Endothelial cell of umbilical vein (primary cell): ENCODE results near the gene CFAP65. TPM values are rescaled to one million over a fixed set of nuclear protein-coding genes. Genes with fewer than 3 reads are reported as not detected.

Experiments
- BruUV-seq: library from RNA; stranded (reverse); fragments of 400-500 nt; replicated peaks from 2 replicates; lab custom pipeline; 2021; lab: Mats Ljungman, UMichigan
- CTCF ChIA-PET: fragments of 300-600, 350-600 bp; sonication (Branson Sonifier 250); formaldehyde crosslinking; loops from one replicate; lab custom pipeline; 2021; ENCODE audit warnings: antibody characterized with exemption, inconsistent platforms; lab: Charles Lee
- POLR2A ChIA-PET: fragments of 300-600, 350-600 bp; sonication (Branson Sonifier 250); formaldehyde crosslinking; loops from one replicate; lab custom pipeline; 2021; ENCODE audit warnings: antibody characterized with exemption, inconsistent platforms; lab: Charles Lee
- DNase-seq: peaks from one replicate; pipeline ENCODE4 v3.0.0-alpha.2; 2011; ENCODE audit warnings: low read depth, low spot score
- FAIRE-seq: peaks from 2 replicates; lab custom pipeline; 2011; peaks lifted over from hg19 to GRCh38; lab: Jason Lieb, UNC
- H2AFZ ChIP-seq: 2 replicates; pipeline ENCODE4 v1.6.0; 2012; ENCODE audit warnings: low read depth, low read length, control low read depth, inconsistent platforms
- H3K27ac ChIP-seq: 2 replicates; pipeline ENCODE4 v1.5.1; 2011; ENCODE audit warnings: low read depth, mild to moderate bottlenecking, control low read depth, low read length, moderate library complexity; ENCODE audit not compliant: insufficient read depth
- H3K27me3 ChIP-seq, 2 experiments: 2 replicates each; pipeline versions ENCODE4 v1.6.0 to v1.6.1; 2011; ENCODE audit warnings: low read length in 2 of 2, mixed read lengths in 1 of 2; ENCODE audit not compliant: control insufficient read depth in 2 of 2, insufficient read depth in 2 of 2
- H3K36me3 ChIP-seq, 2 experiments: 2 replicates in 1 of 2; 3 replicates in 1 of 2; pipeline ENCODE4 v1.5.1; 2011; ENCODE audit warnings: low read length in 2 of 2, mild to moderate bottlenecking in 1 of 2, moderate library complexity in 1 of 2; ENCODE audit not compliant: control insufficient read depth in 2 of 2, insufficient read depth in 2 of 2; ENCODE audit errors: extremely low read depth in 1 of 2
- H3K4me1 ChIP-seq: 3 replicates; pipeline ENCODE4 v1.5.1; 2011; ENCODE audit warnings: mild to moderate bottlenecking, low read length; ENCODE audit not compliant: control insufficient read depth, insufficient read depth; ENCODE audit errors: extremely low read depth
- H3K4me2 ChIP-seq: 2 replicates; pipeline ENCODE4 v1.6.1; 2011; ENCODE audit warnings: low read length, control low read depth, mixed read lengths; ENCODE audit not compliant: insufficient read depth
- H3K4me3 ChIP-seq, 3 experiments: fragments of 200-600 bp in 1 of 3; sonication (generic), shearing (Covaris generic) in 1 of 3; replicated peaks in 1 of 3; 2 replicates each; pipeline ENCODE4 v1.5.1; 2011 to 2016; ENCODE audit warnings: control low read depth in 3 of 3, low read length in 3 of 3, mild to moderate bottlenecking in 2 of 3, inconsistent platforms in 1 of 3, low read depth in 1 of 3, moderate library complexity in 1 of 3; ENCODE audit not compliant: insufficient read depth in 1 of 3
- H3K79me2 ChIP-seq: 2 replicates; pipeline ENCODE4 v1.6.0; 2012; ENCODE audit warnings: low read length, inconsistent platforms; ENCODE audit not compliant: control insufficient read depth, insufficient read depth
- H3K9ac ChIP-seq: replicated peaks from 2 replicates; pipeline ENCODE3; 2011; ENCODE audit warnings: low read length, control low read depth; ENCODE audit not compliant: insufficient read depth; ENCODE audit errors: extremely low read depth
- H3K9me1 ChIP-seq: replicated peaks from 3 replicates; pipeline ENCODE4 v1.6.0; 2011; ENCODE audit warnings: mild to moderate bottlenecking, low read length; ENCODE audit not compliant: control insufficient read depth, insufficient read depth; ENCODE audit errors: extremely low read depth
- H3K9me3 ChIP-seq: replicated peaks from 2 replicates; pipeline ENCODE4 v1.5.1; 2012; ENCODE audit warnings: low read length, inconsistent platforms; ENCODE audit not compliant: control insufficient read depth, insufficient read depth
- H4K20me1 ChIP-seq: replicated peaks from 2 replicates; pipeline ENCODE3; 2011; ENCODE audit warnings: mild to moderate bottlenecking, low read length; ENCODE audit not compliant: control insufficient read depth, insufficient read depth; ENCODE audit errors: extremely low read depth
- CTCF ChIP-seq, 2 donors: IDR thresholded peaks; 1 replicate in 1 of 2; 2 replicates in 1 of 2; pipeline ENCODE4 v1.5.1; 2011; ENCODE audit warnings: low read length in 2 of 2, mild to moderate bottlenecking in 2 of 2, moderate library complexity in 2 of 2, control low read depth in 1 of 2, inconsistent platforms in 1 of 2, low read depth in 1 of 2; ENCODE audit not compliant: insufficient read depth in 1 of 2; ENCODE audit errors: extremely low read depth in 1 of 2
- EZH2 ChIP-seq: IDR thresholded peaks from 2 replicates; pipeline ENCODE4 v1.6.1; 2012; ENCODE audit warnings: borderline replicate concordance, low read depth, mild to moderate bottlenecking, moderate library complexity, low read length, inconsistent platforms; ENCODE audit not compliant: severe bottlenecking
- FOS ChIP-seq: IDR thresholded peaks from 2 replicates; pipeline ENCODE4 v1.6.1; 2011; ENCODE audit warnings: mild to moderate bottlenecking, low read length, moderate library complexity, borderline replicate concordance; ENCODE audit not compliant: insufficient read depth
- GATA2 ChIP-seq: IDR thresholded peaks from 2 replicates; pipeline ENCODE4 v1.7.0; 2011; ENCODE audit warnings: low read depth, mild to moderate bottlenecking, moderate library complexity, mixed read lengths, low read length; ENCODE audit not compliant: insufficient read length, insufficient read depth
- JUN ChIP-seq: IDR thresholded peaks from 2 replicates; pipeline ENCODE4 v1.6.1; 2011; ENCODE audit warnings: borderline replicate concordance, low read depth; ENCODE audit not compliant: insufficient read length, insufficient read depth
- MAX ChIP-seq: IDR thresholded peaks from 2 replicates; pipeline ENCODE4 v1.6.1; 2011; ENCODE audit not compliant: insufficient read depth, insufficient read length
- MYC ChIP-seq: IDR thresholded peaks from one replicate; pipeline ENCODE4 v1.6.1; 2011; ENCODE audit warnings: mild to moderate bottlenecking, low read depth, low read length
- POLR2A ChIP-seq: IDR thresholded peaks from 2 replicates; pipeline ENCODE4 v1.6.1; 2012; ENCODE audit warnings: low read depth, mild to moderate bottlenecking, control low read depth, low read length
- POLR2AphosphoS5 ChIP-seq: IDR thresholded peaks from 2 replicates; pipeline ENCODE4 v1.6.1; 2012; ENCODE audit warnings: low read depth, mild to moderate bottlenecking, control low read depth, low read length, moderate library complexity; ENCODE audit not compliant: insufficient read depth
- dilution Hi-C: fragments of 300-500 bp; cut with MboI; formaldehyde crosslinking; loops from one replicate; pipeline ENCODE4 v1.15.0; 2019; ENCODE audit warnings: low sequenced_read_pairs; ENCODE audit not compliant: extremely low pct_ligation_motif_present
- intact Hi-C: fragments of 100-400 bp; cut with micrococcal nuclease; formaldehyde crosslinking; loops from one replicate; pipeline ENCODE4 v1.10.0; 2022
- polyA plus RNA-seq, 4 experiments: library from polyadenylated mRNA; depleted of rRNA in 3 of 4; stranded (reverse) in 3 of 4; unstranded in 1 of 4; fragments of >200 nt; gene quantifications; 2 replicates each; pipeline versions ENCODE4 v1.2.1 to v1.2.3, GENCODE V29; 2011 to 2012; ENCODE audit warnings: missing spikeins in 1 of 4
- total RNA-seq: library from RNA; stranded (reverse); gene quantifications from 2 replicates; pipeline ENCODE4 v1.2.3, GENCODE V29; 2021

CFAP65 gene
- total and polyA plus RNA-seq, 2 donors (not counting 3 experiments of a cell fraction or from before 2014, with no cell fraction given): 0.03 TPM; not detected in 1

- Histone ChIP-seq H4K20me1 (no peaks in the 10 kb centered on the region), H3K4me1 (no peaks in the 10 kb centered on the region), H3K27ac (no peak overlapping the region), H3K9me3 (no peaks in the 10 kb centered on the region), H3K4me3 (no peak overlapping the region), H3K9me1 (no peaks in the 10 kb centered on the region), H3K27me3 (no peaks in the 10 kb centered on the region), H3K9ac (no peak overlapping the region), H3K4me2 (no peak overlapping the region), H3K36me3 (no peaks in the 10 kb centered on the region), H2AFZ (no peak overlapping the region), H3K79me2 (no peaks in the 10 kb centered on the region)
- CTCF ChIA-PET: interaction anchor here (3.2 kb wide), 2 partner anchors 15 to 16 kb away, joined by 15 to 23 read pairs; no protein-coding TSS in a partner anchor
- dilution Hi-C loops: no loop called here
- intact Hi-C loops: no loop called here
- POLR2A ChIA-PET: interaction anchor here (0.6 kb wide), 1 partner anchor 30 kb away, joined by 3 read pairs; no protein-coding TSS in a partner anchor
- no peak for DNase-seq
- no TSS peak for BruUV-seq
- FAIRE-seq: no peak
- TF ChIP-seq GATA2: no peak
- no peak for TF ChIP-seq POLR2A
- no peak for TF ChIP-seq MAX
- TF ChIP-seq POLR2AphosphoS5: no peak
- no peak for TF ChIP-seq MYC
- TF ChIP-seq EZH2: no peak
- no peak for TF ChIP-seq FOS
- TF ChIP-seq CTCF (IDR thresholded peaks at IDR 0.05; ENCODE audit: extremely low read depth in 1 of 2, insufficient read depth in 1 of 2, low read depth in 1 of 2, low read length in 2 of 2): no peak
- TF ChIP-seq JUN: no peak
These were observed 48.0 kb upstream of the CFAP65 start for GRCh38 chr2:219089330-219089729.
